ENCODE results near the gene PARVA.

The PARVA gene

DNA sequence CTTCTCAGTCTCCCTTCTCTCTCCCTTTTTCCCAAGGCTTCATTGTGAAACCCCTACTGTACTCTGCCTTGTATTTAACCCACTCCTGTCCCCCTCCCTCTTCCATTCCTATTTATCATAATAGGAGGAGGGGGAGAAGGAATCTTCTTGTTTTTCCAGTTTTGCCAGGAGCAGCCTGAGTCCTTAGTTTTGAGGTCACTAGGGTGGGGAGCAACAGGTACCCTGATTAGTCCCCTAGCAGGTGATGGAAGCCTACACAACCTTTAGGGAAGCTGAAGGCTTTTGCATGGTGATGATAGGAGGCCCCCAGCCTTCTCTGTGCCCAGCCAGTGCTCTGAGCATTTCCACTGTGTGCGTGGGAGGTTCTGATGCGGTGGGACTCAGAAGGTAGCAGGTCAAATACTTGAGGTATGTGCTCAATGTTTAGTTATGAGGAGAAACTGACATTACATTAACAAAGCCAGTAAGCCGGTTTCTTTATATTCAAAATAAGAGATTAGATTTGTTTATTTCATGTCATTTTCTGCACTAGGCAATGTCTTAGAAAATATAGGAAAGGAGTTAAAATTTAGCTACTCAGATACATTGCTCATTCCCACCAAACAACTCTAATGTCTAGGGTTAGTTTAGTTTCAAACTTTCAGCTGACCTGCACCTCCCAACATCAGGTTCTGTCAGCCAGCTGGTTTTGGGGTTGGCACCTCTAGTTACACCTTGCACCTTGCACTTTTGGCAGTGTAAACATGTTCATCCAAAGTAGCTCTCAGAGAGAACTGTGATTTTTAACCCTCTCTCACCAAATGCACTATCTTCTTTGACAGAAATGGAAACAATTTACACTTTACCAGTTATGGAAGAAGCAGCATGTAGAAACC, 26.0 kb downstream of the PARVA start:
- DNase-seq (ENCODE audit: low read depth) = no peak

DNA sequence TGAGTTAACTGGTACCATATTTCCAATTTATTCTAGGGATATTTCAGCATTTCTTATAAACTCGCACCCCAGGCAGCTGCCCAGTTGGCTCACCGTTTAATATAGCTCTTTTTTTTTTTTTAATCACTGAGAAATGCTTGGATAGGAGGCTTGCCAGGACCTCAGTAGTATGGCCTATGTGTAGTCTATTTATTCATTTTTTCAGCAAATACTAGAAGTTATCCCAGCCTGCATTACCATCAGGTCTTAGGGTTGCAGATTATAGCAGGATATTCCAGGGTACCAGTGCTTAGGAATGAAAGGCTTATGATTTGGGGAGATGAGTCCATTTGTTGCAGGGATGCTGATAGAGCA, 26.6 kb downstream of the PARVA start:
- no peak for DNase-seq (ENCODE audit: low read depth)

DNA sequence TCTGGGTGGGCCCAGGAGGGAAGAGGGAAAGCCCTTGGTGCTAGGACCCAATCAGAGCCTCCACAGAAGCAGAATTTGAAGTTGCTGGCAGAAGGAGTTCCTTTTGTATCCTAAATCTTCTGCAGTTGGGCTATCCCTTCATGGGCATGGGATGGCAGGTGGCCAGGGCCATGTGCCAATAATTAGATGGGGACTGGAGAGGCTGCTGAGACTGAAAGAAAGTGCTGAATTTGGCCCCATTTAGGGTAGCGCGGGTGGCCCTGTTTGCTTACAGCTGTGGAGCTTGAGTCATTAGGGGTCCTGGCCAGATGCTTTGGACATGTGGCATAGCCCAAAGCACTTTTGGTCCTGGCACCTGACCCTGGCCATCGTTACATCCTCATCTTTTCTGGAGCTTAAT, 27.1 kb downstream of the PARVA start:
- no peak for DNase-seq (ENCODE audit: low read depth)

DNA sequence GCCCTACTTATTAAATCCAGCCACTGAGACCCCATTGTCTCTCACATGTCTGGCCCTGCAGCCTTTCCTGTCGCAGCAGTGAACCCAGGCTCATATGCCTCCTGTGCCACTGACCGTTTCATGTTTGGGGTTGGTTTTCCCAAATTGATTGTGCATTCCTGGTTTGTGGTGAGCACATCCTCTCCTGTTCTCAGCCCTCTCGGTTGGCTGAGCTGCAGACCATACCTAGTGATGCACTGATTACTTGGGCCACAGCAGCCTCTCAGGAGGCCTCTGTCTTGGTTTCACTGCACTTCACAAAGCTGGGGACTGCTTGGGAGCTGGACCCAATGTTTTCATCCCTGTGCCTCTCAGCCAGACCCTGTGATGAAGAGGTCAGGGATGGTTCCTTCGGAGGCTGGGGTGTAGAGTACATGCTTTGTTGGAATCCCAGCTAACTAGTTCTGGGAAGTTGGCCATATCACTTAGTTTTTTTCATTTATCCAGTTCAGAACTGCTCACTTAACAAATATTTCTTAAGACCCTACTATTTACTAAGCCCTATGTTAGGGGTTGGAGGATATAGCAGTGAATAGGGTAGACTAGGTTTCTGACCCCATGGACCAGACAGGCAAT, 30.9 kb downstream of the PARVA start:
- DNase-seq (ENCODE audit: low read depth) = no peak

DNA sequence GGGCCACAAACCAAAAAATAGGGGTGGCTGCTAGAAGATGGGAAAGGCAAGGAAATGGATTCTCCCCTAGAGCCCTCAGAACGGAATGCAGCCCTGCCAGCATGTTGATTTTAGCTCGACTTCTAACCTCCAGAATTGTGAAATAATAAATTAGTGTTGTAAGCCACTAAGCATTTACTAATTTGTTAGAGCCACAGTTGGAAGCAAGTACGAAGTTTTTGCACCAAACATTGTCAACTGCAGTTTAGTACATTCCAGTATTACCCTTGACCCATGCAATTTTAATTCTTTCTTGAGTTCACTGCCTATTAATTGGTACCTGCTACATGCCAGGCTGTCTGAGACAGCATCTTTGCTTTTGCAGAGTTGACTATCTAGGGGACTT, 32.2 kb downstream of the PARVA start:
- peak; percentile 43 for DNase-seq (ENCODE audit: low read depth)

DNA sequence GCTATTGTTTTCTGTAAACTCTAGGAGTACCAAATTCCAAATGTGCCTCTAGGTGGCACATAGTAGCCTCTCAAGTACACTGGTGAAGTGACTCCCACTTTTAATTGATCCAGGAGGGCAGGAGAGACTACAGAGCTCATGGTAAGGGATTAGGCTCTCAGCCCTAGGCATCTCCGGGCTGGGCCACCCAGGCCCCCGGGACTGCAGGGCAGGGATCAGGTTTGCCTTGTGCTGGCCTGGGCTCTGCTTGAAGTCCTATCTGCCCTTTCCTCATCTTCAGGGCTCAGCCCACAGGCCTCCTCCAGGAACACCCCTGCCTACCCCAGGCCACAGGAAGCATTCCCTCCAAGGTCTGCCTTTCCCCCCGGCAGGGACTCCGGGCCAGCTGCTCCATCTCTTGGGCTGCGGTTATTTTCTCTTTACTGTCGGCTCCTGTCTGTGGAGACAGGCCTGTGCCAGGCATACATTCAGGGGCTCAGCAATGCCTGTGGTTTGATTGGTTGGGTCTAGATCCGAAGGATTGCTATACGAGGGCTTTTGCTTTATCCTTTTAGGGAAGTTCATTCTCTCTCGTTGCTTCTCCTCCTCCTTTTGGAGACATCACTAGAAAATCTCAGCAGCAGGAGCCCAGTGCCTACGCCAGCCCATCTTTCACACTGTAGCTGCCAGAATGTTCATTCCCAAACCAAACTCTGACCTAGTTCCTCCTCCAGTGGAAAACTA, 32.8 kb downstream of the PARVA start:
- DNase-seq (ENCODE audit: low read depth) = no peak

DNA sequence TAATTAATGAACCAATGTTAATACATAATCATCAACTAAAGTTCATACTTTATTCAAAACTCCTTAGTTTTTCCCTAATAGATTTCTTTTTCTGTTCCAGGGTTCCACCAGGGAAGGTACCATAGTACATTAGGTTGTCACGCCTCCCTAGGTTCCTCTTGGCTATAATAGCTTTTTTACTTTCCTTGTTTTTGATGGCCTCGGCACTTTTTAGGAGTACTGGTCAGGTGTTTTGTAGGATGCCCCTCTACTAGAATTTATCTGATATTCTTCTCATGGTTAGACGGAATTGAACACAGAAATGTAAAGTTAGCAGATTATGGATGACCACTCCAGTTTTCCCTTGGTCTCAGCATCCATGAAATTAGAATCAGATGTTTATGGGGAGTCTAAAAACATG, 34.0 kb downstream of the PARVA start:
- no peak for DNase-seq (ENCODE audit: low read depth)

DNA sequence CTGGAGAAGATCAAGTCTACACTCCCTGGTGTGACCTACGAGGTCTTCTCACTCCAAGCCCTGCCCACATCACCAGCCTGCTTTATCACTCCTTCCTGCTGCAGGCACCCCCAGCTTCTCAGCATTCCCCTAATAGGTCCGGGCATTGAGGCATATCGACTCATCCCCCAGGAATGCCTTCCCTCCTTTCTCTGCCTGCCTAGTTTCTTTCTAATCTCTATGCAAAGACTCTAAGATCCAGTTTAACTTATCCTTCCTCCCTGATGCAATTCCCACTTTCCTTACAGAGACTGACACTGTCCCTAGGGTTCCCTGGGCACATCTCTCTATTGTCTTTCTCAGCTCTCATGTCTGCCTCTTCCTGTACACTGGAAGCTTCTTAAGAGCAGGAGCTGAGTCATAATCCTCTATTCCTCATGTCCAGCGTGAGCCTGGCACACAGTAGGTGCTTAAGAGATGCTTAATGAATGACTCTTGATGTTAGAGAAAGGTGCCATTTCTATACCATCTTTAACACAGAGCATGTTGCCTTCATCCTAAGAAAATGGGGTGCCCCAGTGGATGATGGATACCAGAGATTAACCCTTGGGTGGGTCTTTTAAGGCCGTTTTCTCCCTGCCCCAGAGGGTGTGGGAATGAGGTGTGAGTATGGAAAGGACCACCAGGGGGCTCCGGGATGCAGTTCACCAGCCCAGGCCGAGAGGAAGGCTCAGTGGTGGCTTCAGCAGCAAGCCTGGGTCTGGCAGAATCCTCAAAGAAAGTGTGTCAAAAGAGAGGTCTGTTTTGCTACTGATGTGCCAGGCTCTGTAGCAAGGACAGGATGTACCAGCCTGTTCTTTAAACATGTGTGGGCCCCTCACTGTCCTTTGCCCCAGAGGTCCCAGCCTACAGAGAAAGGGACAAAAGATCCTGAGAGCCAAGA, 34.7 kb downstream of the PARVA start:
- peak; percentile 95 for DNase-seq (ENCODE audit: low read depth)

DNA sequence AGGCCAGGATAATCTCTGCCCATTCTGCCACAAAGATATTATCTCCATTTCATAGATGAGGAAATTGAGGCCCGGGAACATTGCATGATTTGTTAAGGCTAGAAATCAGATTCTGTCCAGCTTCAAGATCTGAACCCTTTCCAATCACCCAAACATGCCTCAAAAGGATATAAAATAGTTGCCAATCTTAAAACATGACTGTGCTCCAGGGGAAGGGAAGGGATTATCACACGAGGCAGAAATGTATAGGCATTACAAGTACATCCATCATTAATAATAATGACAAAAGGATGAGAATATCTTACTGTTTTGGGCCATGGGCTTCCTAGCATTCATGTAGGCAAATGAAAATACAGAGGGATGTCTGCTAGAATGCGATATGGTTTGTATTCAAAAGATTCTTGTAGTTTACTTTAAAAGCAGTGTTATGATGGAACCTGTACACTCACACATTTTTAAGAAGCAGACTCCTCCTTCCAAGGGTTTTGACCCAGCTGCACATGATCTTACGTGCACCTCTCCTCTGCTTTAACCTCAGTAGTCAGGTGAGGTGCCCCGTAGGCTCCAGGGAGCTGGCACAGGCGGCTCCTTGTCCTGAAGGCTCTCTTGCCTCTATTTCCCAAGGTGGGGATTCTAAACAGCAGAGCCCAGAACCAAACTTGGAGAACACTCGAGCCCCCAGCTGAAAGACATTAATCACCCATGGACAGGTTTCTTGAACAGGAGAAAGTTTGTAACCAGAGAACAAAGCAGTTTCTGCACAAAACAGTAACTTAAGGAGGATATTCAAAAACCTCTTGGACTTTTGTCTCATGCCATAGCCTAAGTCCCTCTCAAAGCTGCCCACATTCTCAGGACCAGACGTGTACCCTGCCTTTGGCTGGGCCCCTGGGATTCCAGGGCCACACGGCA, 36.0 kb downstream of the PARVA start:
- no peak for DNase-seq (ENCODE audit: low read depth)

DNA sequence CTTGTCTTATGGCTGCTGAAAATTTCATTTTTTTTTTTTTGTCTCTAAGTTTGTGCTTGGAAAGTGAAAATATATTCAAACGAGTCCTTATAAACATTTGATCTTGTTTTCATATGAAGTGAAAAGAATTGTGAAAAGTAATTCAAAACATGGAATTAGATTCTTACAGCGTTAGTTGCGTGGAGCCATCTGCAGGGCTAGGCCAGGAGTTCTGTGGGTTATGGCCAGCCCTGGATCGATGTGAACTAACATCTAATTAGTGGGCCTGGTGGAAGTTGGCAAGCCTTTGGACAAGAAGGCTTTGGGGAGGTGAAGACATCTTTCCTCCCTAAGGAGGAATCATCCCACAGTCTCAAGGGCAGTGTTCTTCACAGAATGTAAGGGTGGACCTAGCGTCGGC, 37.2 kb downstream of the PARVA start:
- DNase-seq (ENCODE audit: low read depth) = no peak

DNA sequence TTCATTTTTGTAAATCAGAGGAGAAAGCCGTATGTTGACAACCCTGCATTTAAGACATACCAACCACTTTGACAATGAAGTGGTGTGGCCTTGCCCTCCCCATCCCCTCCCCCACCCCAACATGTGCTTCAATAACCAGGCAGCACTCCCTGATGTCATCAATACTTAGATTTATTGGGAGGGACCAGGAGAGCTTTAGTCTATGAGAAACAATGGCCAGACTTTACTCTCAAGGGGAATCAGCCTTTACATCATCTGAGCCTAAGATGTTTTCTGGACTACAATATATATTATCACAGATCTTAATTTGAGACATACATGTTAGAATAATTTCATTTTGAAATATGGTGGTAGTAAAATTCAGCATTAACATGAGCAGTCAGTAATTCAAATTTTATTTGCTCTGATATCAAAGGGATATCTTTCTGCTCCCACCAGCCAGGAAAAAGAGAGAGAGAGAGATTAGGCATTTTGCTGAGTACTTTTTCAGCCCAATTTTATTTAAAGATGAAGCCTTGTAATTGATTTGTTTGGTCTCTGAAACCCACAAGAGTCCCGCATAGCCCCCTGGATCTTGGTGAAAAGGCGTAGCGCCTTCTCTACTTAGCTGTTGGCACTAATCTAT, 38.1 kb downstream of the PARVA start:
- no peak for DNase-seq (ENCODE audit: low read depth)

DNA sequence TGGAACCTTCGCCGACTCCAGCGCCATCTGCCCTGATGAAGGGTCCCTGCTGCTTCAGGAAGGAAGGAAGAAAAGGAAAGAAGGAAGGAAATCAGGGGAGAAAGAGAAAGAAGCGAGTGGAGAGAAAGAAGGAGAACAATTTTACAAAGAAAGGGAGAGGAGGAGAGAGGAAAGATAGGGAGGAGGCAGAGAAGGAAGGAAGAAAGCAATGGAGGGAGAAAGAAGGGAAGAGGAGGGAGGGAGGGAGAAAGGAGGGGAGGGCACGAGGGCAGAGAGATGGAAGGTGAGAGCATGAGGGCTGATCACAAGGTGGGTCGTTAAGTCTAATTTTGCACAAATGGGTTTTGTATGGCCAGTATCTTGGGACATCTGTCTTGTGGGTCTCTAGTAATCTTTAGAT, 39.2 kb downstream of the PARVA start:
- DNase-seq (ENCODE audit: low read depth) = no peak

DNA sequence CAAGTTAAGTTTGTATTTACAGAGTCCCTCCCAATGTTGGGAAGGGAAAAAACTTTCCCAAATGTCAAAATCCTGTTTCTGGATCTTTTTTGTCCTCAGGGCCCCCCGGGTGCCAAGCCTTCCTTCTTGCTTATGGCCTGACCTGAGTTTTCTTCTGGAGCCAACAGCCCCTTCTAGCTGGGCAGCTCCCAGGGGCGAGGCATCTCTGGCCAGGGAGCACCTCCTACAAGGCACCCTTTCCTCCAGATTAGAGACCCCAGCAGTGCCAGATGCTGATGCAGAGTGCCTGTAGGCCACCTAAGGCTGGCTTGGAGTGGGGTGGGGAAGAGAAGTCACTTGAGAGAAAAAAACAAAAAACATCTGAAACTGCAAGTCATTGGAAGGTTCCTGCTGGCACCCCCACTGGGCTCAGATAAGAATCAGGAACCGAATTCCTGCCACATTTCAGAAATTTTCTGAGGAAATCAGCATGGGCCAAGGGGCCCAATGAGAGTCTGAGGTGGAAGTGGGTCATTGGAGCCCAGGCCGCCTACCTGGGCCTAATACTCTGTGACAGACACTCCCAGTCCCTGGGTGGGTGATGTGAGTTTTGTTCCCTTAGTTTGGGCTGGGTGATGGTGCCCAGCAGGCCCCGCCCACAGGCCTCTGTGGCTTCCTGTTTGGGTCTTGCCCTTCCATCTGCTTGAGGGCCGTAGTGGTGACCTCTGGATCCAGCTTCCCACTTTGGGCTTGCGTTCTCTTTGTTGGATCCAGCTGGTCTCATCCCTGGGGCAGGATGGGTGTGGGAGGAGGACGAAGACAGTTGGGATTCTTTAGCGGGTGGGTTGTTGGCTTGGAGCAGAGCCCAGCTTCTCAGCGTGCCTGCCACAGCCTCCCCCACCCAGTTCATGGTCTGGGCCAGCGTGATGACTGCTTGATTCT, 40.6 kb downstream of the PARVA start:
- DNase-seq (ENCODE audit: low read depth) = no peak

DNA sequence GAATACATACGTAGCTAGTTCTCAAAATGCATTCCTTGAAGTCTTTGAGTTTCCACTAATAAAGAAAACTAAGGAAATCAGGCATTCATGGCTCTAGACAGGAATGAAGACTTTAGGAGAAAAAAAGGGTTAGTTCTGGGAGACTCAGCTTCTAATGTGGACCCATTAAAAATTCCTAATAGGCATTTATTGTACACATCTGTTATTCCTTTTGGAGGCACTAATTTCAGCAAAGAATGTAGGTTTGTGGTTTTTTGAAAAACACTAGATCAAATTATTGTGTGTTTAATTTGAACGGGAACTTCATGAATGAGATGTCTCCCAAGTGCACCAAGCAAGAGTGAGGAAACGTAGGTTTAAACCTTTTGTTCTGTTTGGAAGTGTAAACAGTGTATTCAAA, 42.7 kb downstream of the PARVA start:
- DNase-seq (ENCODE audit: low read depth) = no peak

DNA sequence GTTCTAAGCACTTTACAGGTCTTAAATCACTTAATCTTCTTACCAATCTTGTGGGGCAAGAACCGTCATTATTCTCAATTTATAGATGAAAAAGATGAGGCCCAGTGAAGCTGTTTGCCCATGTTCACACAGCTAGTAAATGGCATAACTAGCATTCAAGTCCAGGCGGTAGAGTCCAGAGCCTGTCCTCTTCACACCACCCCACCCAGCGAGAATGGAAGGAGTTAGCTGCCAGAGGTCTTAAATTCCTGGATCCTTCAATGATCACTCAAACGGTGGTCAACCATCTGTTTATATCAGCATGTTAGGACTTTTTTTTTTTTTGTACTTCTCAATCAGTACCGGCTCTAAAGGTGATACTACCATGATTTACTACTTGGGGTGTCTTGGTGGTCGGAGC, 43.3 kb downstream of the PARVA start:
- no peak for DNase-seq (ENCODE audit: low read depth)

DNA sequence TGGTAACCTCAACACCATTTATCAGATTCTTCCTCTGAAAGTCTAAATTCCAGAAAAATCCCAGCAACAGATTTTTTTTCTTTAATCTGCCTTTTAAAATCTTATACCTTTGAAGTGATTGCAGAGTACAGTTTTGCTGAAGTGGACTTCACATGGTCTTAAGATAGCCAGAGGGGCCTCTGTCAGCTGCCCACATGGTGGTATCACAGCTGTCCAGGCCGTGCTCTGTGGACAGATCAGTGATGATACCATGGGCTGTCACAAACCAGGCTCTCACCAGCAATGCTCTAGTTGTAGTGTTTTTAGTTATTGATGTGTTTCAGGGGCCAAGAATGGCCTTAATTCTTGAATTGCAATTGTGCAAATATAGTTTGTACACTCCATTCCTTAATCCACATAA, 44.0 kb downstream of the PARVA start:
- no peak for DNase-seq (ENCODE audit: low read depth)

DNA sequence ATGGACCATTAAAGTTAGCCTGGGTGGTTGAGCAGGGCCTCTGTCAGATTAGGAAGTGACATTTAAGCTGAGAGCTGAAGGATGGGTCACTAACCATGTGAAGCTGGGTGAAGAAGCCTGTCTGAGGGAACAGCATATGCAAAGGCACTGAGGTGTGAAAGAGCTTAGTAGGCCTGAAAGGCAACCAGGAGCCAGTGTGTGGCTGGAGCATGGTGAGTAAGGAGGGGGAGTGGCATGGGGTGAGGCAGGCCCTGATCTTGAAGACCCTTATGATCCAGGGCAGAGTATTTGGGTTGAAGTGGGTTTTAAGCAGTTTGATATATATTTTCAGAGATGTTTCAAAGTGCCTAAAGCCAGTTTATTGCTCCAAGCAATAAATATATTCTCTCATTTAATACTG, 48.8 kb downstream of the PARVA start:
- no peak for DNase-seq (ENCODE audit: low read depth)

DNA sequence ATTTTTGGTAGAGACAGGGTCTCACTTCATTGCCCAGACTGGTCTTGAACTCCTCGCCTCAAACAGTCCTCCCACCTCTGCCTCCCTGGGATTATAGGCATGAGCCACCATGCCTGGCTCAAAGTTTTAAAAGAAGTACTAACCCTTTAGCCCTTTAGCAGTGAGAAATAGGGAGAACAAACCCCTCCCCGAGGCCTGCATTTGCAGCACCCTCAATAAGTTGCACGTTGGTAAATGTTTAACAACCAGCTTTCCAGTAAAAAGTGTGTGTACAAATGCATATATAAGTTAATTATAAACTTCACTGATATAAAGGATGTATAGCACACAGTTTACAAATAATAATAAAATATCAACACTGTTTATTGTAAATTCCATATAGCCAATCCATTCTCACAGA, 51.8 kb downstream of the PARVA start:
- no peak for DNase-seq (ENCODE audit: low read depth)

DNA sequence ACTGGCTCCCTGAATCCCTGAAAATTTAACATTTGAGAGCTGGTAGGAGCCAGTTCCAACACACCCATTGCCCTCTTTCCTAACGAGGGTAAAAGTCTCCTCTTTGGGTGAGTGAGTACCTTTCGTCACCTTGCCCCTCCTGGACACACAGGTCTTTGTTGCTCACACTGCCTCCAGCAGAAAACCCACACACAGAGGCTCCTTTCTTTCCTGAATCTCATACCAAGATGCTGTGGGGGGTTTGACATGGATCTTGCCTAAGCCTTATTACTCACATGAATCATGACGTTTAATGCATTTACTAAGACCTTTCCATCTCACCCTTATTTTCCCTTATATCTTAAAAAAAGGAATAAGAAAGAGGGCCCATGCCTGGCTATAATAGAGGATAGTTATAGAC, 53.0 kb downstream of the PARVA start:
- DNase-seq (ENCODE audit: low read depth) = no peak
